HG03139 (cell line): ENCODE results near the gene MLLT10.
A peak's percentile ranks its signal among the peaks of the same experiment; 100 is the strongest.

Experiments
- ATAC-seq: cut with Tn5 transposase; IDR thresholded peaks from one replicate; pipeline ENCODE4 v1.9.1; 2021; ENCODE audit not compliant: unreplicated experiment

The MLLT10 gene

GRCh38 chr10:21727452-21728168 lies 193.6 kb downstream of the MLLT10 start:
- ATAC-seq = no peak

GRCh38 chr10:21728618-21729017 lies 194.6 kb downstream of the MLLT10 start:
- ATAC-seq = no peak

- peak; percentile 80 for ATAC-seq
Measured at GRCh38 chr10:21732067-21732772, 198.2 kb downstream of the MLLT10 start.

GRCh38 chr10:21733710-21734109 lies 199.7 kb downstream of the MLLT10 start:
- no peak for ATAC-seq

GRCh38 chr10:21737106-21737505 lies 203.1 kb downstream of the MLLT10 start:
- ATAC-seq = no peak

- ATAC-seq = no peak
Measured at GRCh38 chr10:21740989-21741388, 207.0 kb downstream of the MLLT10 start.

- no peak for ATAC-seq
Measured at GRCh38 chr10:21742740-21743412, 208.8 kb downstream of the MLLT10 start.

GRCh38 chr10:21744223-21744622 lies 210.2 kb downstream of the MLLT10 start:
- no peak for ATAC-seq

- ATAC-seq = no peak
Measured at GRCh38 chr10:21746118-21746517, 212.1 kb downstream of the MLLT10 start.

- ATAC-seq = no peak
Measured at GRCh38 chr10:21747809-21748208, 213.8 kb downstream of the MLLT10 start.

- no peak for ATAC-seq
Measured at GRCh38 chr10:21749788-21750187, 215.8 kb downstream of the MLLT10 start.

- ATAC-seq = no peak
Measured at GRCh38 chr10:21750424-21750823, 216.4 kb downstream of the MLLT10 start.

GRCh38 chr10:21751341-21752310 lies 217.6 kb downstream of the MLLT10 start:
- ATAC-seq = no peak

- ATAC-seq = no peak
Measured at GRCh38 chr10:21753497-21754270, 219.7 kb downstream of the MLLT10 start.

- ATAC-seq = no peak
Measured at GRCh38 chr10:21754410-21755011, 220.5 kb downstream of the MLLT10 start.

- ATAC-seq = no peak
Measured at GRCh38 chr10:21756707-21757106, 222.7 kb downstream of the MLLT10 start.

- no peak for ATAC-seq
Measured at GRCh38 chr10:21757185-21757901, 223.3 kb downstream of the MLLT10 start.

- ATAC-seq = no peak
Measured at GRCh38 chr10:21758239-21758638, 224.2 kb downstream of the MLLT10 start.

GRCh38 chr10:21758696-21759095 lies 224.7 kb downstream of the MLLT10 start:
- no peak for ATAC-seq
